OCI-LY3 (cell line): ENCODE results near the gene ABCG1.

Experiments
- CTCF ChIP-seq: fragments of 200-600, 300-600 bp; sonication (generic); IDR thresholded peaks from 2 replicates; pipeline ENCODE4 v1.5.1; 2014; ENCODE audit warnings: antibody characterized with exemption, low read length, low read depth
- EZH2phosphoT487 ChIP-seq: fragments of 200-600 bp; shearing (Covaris generic); IDR thresholded peaks from 2 replicates; pipeline ENCODE4 v1.6.1; 2018; ENCODE audit warnings: antibody characterized with exemption, mixed run types, low read depth

- TF ChIP-seq CTCF, result no peak
- TF ChIP-seq EZH2phosphoT487, result no peak
Observed at GRCh38 chr21:42248241-42248640, 29.3 kb downstream of the ABCG1 start.
